ENCODE data around the gene CYGB. TPM values are rescaled to one million over a fixed set of nuclear protein-coding genes. Genes with fewer than 3 reads are reported as not detected.
A peak's percentile ranks its signal among the peaks of the same experiment; 100 is the strongest.

CYGB gene
- total and polyA plus RNA-seq, 2 of the 13 experiments (the other 11 are each of a cell fraction or from before 2014, with no cell fraction given): 18.9 to 27.1 TPM

DNA sequence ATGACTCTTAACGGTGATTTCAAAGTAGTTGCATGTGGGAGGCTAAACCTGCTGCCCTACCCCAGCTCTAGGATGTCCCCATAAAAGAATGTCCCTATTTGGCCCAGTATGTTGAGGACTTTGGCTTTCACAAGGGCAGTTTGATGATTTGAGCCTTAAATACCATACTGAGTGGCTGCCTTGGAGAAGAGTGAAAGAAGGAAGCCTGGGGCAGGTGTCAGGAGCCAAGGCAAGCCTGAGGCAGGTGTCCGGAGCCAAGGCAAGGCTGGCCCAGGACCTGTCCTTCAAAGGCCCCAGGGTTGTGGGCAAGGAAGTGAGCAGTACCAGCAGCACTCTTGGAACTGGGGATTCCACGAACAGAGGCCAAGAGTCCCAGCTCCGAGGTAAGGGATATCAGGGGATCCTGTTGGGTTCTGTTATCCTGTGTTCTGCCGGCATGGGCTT lies 29.5 kb upstream of the CYGB start (continued):
- TF ChIP-seq PITX1 (CRISPR knock-in tag; IDR thresholded peaks at IDR 0.05): 0 out of 2 replicates have a peak, but pooled peaks have one; percentile 8
- TF ChIP-seq ZNF501 (CRISPR knock-in tag; IDR thresholded peaks at IDR 0.05): 0 out of 2 replicates have a peak, but pooled peaks have one; percentile 15
- 0 out of 2 replicates have a peak, but pooled peaks have one; percentile 63 for TF ChIP-seq NRL (CRISPR knock-in tag; IDR thresholded peaks at IDR 0.05; ENCODE audit: borderline replicate concordance)
- TF ChIP-seq MAZ (IDR thresholded peaks at IDR 0.05; ENCODE audit: borderline replicate concordance, low read depth, low read length): no peak
- no peak for TF ChIP-seq MAZ (CRISPR knock-in tag; IDR thresholded peaks at IDR 0.05; ENCODE audit: low read depth)
- TF ChIP-seq, protein P1, sequence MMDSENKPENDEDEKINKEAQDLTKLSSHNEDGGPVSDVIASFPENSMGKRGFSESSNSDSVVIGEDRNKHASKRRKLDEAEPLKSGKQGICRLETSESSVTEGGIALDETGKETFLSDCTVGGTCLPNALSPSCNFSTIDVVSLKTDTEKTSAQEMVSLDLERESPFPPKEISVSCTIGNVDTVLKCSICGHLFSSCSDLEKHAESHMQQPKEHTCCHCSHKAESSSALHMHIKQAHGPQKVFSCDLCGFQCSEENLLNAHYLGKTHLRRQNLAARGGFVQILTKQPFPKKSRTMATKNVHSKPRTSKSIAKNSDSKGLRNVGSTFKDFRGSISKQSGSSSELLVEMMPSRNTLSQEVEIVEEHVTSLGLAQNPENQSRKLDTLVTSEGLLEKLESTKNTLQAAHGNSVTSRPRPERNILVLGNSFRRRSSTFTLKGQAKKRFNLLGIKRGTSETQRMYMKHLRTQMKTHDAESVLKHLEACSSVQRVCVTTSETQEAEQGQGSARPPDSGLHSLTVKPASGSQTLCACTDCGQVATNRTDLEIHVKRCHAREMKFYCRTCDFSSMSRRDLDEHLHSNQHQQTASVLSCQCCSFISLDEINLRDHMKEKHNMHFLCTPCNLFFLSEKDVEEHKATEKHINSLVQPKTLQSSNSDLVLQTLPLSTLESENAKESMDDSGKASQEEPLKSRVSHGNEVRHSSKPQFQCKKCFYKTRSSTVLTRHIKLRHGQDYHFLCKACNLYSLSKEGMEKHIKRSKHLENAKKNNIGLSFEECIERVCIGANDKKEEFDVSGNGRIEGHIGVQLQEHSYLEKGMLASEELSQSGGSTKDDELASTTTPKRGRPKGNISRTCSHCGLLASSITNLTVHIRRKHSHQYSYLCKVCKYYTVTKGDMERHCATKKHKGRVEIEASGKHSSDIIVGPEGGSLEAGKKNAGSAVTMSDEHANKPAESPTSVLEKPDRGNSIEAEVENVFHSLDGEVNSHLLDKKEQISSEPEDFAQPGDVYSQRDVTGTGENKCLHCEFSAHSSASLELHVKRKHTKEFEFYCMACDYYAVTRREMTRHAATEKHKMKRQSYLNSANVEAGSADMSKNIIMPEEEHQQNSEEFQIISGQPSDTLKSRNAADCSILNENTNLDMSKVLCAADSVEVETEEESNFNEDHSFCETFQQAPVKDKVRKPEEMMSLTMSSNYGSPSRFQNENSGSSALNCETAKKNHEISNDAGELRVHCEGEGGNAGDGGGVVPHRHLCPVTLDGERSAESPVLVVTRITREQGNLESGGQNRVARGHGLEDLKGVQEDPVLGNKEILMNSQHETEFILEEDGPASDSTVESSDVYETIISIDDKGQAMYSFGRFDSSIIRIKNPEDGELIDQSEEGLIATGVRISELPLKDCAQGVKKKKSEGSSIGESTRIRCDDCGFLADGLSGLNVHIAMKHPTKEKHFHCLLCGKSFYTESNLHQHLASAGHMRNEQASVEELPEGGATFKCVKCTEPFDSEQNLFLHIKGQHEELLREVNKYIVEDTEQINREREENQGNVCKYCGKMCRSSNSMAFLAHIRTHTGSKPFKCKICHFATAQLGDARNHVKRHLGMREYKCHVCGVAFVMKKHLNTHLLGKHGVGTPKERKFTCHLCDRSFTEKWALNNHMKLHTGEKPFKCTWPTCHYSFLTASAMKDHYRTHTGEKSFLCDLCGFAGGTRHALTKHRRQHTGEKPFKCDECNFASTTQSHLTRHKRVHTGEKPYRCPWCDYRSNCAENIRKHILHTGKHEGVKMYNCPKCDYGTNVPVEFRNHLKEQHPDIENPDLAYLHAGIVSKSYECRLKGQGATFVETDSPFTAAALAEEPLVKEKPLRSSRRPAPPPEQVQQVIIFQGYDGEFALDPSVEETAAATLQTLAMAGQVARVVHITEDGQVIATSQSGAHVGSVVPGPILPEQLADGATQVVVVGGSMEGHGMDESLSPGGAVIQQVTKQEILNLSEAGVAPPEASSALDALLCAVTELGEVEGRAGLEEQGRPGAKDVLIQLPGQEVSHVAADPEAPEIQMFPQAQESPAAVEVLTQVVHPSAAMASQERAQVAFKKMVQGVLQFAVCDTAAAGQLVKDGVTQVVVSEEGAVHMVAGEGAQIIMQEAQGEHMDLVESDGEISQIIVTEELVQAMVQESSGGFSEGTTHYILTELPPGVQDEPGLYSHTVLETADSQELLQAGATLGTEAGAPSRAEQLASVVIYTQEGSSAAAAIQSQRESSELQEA (CRISPR knock-in tag; IDR thresholded peaks at IDR 0.05; ENCODE audit: not compliant biosample characterization): peak; percentile 41
- TF ChIP-seq, protein P2, sequence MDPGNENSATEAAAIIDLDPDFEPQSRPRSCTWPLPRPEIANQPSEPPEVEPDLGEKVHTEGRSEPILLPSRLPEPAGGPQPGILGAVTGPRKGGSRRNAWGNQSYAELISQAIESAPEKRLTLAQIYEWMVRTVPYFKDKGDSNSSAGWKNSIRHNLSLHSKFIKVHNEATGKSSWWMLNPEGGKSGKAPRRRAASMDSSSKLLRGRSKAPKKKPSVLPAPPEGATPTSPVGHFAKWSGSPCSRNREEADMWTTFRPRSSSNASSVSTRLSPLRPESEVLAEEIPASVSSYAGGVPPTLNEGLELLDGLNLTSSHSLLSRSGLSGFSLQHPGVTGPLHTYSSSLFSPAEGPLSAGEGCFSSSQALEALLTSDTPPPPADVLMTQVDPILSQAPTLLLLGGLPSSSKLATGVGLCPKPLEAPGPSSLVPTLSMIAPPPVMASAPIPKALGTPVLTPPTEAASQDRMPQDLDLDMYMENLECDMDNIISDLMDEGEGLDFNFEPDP (CRISPR knock-in tag; conservative IDR thresholded peaks at IDR 0.05): 0 out of 2 replicates have a peak, but pooled peaks have one; percentile 90
- TF ChIP-seq ZNF891 (CRISPR knock-in tag; IDR thresholded peaks at IDR 0.05): peak; percentile 94
- 0 out of 2 replicates have a peak, but pooled peaks have one; percentile 52 for TF ChIP-seq ZNF253 (CRISPR knock-in tag; IDR thresholded peaks at IDR 0.05; ENCODE audit: borderline replicate concordance)
